Right renal cortex interstitium (tissue), 3 donors: Measurements from ENCODE around the gene EGFR. TPM values are rescaled to one million over a fixed set of nuclear protein-coding genes. Genes with fewer than 3 reads are reported as not detected.
"Not testable (repeated sequence)": the region's sequence is repeated elsewhere in the genome, so short reads cannot be mapped to it uniquely, and the experiment has no call there.

Experiments used
- DNase-seq, 3 donors: peaks; one replicate each; pipeline ENCODE4 v3.0.0-alpha.2; 2013; ENCODE audit warnings: low read depth in 3 of 3, low spot score in 2 of 3
- polyA plus RNA-seq, 3 donors: library from polyadenylated mRNA; unstranded; fragments of 120-200 nt; gene quantifications; one replicate each; pipeline ENCODE4 v1.2.1, GENCODE V29; 2013; ENCODE audit not compliant: insufficient read length in 3 of 3

Gene EGFR
- polyA plus RNA-seq, 3 donors = 30.9 to 32.3 (median 31.1) TPM

DNA sequence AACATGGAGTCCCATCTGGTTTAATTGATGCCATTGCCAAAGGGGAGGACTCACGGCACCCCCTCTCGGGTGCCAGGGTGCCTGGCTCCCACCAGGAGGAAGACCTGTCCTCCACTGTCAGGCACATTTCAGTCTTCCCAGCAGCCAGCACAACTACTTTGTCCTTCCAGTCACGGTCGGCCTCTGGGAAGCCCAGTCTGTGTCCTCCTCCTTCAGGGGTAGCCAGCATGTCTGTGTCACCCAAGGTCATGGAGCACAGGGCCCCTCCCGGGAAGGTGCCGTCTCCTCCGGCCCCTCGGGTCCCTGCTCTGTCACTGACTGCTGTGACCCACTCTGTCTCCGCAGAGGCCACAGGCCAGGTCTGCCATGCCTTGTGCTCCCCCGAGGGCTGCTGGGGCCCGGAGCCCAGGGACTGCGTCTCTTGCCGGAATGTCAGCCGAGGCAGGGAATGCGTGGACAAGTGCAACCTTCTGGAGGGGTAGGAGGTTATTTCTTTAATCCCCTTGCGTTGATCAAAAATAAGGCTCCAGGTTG lies 142.4 kb downstream of the EGFR start:
- DNase-seq = no peak

DNA sequence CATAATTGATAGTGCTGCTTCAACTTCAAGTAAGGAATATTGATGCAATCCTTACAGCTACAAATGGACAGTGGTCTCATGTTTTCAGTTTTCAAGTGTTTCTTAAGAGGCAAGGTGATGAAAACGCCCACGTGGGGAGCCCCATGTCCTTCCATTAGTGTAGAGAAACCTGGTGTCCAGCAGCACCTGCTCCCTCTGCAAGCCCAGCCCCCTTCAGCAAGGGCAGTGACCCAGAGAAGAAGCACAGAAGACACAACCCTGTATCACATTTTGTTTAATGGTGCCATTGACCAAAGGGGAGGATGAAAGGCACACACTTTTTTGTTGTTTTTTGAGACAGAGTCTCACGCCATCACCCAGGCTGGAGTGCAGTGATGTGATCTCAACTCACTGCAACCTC lies 143.7 kb downstream of the EGFR start:
- no peak for DNase-seq

DNA sequence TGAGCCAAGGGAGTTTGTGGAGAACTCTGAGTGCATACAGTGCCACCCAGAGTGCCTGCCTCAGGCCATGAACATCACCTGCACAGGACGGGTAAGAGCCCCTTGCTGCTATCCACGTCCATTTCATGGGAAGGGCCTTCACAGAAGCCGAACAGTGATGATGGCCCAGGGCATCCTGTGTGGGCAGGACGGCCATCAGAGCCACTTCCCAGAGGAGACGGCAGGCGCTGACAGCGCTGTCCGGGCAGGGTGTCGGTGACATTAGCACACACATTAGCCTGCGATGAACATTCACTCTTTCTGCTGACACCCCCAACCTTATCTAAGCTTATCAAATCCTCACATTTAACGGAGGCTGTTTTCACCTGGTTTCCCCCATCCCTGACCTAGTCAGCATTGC lies 144.9 kb downstream of the EGFR start:
- no peak for DNase-seq

DNA sequence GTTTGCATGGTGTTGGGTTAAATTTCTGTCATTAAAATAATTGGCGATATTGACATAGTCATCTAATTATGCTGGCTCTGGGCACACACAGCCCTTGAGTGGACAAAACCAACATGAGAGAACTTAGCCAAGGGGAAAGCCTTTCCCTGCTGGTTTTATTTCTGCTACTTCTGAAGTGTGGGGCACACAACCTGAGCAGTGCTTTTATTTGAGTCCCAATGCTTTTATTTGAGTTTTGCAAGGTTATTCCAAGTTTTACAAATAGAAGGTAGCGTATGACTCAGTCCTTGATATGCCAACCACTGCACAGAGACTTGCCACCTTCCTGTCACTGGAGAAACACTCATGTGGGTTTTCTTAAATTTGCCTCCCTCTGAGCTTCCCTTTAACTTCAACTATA lies 145.7 kb downstream of the EGFR start:
- no peak for DNase-seq

DNA sequence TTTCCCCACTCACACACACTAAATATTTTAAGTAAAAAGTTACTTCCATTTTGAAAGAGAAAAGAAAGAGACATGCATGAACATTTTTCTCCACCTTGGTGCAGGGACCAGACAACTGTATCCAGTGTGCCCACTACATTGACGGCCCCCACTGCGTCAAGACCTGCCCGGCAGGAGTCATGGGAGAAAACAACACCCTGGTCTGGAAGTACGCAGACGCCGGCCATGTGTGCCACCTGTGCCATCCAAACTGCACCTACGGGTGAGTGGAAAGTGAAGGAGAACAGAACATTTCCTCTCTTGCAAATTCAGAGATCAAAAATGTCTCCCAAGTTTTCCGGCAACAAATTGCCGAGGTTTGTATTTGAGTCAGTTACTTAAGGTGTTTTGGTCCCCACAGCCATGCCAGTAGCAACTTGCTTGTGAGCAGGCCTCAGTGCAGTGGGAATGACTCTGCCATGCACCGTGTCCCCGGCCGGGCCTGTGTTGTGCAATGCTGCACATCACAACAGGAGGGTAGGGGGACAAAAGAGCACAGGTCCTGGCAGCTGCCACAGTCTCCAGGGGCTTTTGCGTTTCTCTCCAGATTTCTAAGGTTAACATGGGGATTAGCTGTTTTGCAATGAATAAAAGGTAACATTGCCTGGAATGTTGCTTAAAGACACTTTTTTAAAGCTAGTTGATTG lies 146.5 kb downstream of the EGFR start:
- DNase-seq = no peak

DNA sequence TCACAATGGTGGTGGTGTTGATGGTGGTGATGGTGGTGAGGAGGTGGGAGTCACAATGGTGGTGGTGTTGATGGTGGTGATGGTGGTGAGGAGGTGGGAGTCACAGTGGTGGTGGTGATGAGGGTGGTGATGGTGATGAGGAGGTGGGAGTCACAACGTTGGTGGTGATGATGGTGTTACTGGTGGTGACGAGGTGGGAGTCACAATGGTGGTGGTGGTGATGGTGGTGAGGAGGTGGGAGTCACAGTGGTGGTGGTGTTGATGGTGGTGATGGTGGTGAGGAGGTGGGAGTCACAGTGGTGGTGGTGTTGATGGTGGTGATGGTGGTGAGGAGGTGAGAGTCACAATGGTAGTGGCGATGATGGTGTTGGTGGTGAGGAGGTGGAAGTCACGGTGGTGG lies 148.5 kb downstream of the EGFR start:
- DNase-seq = not testable (repeated sequence)

DNA sequence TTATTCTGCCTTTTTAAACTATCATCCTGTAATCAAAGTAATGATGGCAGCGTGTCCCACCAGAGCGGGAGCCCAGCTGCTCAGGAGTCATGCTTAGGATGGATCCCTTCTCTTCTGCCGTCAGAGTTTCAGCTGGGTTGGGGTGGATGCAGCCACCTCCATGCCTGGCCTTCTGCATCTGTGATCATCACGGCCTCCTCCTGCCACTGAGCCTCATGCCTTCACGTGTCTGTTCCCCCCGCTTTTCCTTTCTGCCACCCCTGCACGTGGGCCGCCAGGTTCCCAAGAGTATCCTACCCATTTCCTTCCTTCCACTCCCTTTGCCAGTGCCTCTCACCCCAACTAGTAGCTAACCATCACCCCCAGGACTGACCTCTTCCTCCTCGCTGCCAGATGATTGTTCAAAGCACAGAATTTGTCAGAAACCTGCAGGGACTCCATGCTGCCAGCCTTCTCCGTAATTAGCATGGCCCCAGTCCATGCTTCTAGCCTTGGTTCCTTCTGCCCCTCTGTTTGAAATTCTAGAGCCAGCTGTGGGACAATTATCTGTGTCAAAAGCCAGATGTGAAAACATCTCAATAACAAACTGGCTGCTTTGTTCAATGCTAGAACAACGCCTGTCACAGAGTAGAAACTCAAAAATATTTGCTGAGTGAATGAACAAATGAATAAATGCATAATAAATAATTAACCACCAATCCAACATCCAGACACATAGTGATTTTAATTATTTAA lies 151.7 kb downstream of the EGFR start:
- no peak for DNase-seq

DNA sequence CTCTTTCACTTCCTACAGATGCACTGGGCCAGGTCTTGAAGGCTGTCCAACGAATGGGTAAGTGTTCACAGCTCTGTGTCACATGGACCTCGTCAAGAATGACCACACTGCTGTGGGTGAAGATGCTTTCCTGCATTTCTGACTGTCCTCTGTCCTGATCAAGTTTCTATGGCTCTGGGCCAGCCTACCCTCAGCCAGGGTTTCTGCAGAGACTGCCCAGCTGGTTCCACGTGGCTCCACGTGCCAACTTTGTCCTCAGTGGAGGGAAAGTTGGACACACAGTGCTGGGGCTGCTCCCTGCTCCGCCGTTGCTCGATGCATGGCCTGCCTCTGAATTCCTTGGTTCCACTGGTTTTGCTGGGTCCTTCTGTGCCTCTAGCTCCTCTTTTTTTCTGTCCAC lies 152.3 kb downstream of the EGFR start:
- no peak for DNase-seq

DNA sequence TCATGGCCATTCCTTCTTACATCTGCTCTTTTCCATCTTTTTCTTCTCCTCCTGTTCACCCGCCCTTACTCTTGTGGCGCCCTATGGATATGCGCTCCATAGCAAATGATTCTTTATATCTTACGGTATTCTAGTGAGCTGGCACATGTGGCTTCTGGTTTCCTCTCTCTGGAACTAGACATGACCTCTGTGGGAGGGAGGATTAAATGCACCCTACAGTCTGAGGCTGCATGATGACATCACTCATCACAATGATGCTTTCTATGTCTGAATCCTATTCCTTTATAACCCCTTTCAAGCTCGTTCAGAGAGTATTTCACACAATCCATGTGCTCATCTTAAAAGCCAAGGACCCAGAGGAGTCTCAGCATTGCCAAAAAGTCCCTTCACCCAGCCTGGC lies 153.3 kb downstream of the EGFR start:
- no peak for DNase-seq

DNA sequence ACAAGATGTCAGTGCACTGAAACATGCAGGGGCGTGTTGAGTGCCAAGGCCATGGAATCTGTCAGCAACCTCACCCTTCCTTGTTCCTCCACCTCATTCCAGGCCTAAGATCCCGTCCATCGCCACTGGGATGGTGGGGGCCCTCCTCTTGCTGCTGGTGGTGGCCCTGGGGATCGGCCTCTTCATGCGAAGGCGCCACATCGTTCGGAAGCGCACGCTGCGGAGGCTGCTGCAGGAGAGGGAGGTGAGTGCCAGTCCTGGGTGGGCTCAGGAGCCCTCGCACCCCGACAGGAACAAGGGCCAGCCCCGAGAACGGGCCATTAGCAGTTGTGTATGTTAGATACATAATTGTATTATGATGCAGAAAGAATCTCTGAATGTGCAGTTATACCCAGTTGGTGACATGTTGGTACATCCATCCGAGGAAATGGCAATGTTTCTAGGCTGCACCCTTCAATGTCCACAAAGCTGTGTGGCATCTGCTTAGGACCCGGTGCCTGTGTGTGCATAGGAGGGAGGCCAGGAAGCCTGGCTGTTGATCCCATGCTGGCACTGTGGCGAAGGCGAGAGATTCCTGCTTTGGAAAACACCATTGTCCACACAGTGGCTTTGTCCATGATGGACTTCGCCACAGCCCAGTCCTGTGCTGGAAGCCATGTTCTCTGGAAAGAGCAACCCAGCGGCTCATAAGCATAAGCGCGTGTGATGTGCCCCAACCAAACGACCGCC lies 154.2 kb downstream of the EGFR start:
- DNase-seq = no peak

DNA sequence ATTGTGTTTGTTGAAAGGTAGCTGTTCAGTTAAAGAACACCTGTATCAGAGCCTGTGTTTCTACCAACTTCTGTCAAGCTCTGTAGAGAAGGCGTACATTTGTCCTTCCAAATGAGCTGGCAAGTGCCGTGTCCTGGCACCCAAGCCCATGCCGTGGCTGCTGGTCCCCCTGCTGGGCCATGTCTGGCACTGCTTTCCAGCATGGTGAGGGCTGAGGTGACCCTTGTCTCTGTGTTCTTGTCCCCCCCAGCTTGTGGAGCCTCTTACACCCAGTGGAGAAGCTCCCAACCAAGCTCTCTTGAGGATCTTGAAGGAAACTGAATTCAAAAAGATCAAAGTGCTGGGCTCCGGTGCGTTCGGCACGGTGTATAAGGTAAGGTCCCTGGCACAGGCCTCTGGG lies 154.9 kb downstream of the EGFR start:
- no peak for DNase-seq

DNA sequence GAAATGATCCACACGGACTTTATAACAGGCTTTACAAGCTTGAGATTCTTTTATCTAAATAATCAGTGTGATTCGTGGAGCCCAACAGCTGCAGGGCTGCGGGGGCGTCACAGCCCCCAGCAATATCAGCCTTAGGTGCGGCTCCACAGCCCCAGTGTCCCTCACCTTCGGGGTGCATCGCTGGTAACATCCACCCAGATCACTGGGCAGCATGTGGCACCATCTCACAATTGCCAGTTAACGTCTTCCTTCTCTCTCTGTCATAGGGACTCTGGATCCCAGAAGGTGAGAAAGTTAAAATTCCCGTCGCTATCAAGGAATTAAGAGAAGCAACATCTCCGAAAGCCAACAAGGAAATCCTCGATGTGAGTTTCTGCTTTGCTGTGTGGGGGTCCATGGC lies 155.6 kb downstream of the EGFR start:
- DNase-seq = no peak

DNA sequence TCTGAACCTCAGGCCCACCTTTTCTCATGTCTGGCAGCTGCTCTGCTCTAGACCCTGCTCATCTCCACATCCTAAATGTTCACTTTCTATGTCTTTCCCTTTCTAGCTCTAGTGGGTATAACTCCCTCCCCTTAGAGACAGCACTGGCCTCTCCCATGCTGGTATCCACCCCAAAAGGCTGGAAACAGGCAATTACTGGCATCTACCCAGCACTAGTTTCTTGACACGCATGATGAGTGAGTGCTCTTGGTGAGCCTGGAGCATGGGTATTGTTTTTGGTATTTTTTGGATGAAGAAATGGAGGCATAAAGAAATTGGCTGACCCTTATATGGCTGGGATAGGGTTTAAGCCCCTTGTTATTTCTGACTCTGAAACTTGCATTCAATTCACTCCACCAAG lies 156.0 kb downstream of the EGFR start:
- no peak for DNase-seq

DNA sequence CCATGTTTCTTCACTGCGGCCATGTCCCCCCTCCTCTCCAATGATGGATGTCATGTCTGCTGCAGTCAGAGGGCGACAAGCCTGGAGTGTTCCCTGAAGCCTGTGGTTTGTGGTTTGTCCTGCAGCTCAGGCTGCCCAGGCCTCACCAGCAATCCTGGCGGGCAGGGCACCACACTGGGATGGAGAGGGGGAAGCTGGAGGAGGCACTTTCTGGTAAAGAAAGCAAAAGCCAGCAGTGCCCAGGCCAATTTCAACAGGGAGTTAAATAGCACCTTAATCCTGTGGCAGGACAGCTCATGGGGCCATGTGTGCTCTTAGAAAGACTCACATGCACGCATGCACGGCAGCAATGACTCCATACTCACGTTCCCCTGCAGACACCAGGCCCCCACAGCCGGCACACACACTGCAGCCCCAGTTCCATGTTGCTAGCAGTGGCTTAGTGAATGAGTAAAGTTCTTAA lies 158.3 kb downstream of the EGFR start:
- no peak for DNase-seq

DNA sequence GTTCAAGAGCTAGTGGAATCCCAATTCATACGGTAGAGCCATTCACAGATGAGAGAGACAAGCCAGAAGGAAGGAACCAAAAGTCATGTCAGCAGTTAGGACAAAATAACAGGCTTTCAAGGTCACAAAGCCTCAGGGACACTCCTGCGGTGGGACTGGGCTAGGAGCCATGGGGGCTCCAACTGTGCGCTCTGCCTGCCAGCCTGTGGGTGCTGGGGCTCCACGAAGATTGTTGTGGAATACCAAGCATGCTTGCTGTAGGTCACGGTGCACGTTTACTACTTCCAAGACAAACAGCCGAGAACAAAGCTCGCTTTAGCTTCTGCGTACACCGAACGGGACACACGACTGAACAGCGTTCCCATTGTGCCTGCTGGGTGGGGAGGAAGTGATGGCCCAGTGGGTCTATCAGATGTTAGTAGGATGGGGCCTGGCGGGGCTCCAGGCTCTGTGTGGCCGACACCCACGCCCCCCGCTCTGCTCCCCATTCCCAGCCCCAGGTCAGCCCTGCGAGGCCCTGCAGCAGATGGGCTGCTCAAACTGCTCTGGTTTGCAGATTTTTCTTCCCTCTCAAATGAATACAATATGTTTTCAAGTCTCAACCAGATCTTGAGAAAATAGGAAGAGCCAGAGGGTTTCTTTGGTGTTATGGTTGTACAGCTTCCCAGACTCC lies 158.9 kb downstream of the EGFR start:
- no peak for DNase-seq

DNA sequence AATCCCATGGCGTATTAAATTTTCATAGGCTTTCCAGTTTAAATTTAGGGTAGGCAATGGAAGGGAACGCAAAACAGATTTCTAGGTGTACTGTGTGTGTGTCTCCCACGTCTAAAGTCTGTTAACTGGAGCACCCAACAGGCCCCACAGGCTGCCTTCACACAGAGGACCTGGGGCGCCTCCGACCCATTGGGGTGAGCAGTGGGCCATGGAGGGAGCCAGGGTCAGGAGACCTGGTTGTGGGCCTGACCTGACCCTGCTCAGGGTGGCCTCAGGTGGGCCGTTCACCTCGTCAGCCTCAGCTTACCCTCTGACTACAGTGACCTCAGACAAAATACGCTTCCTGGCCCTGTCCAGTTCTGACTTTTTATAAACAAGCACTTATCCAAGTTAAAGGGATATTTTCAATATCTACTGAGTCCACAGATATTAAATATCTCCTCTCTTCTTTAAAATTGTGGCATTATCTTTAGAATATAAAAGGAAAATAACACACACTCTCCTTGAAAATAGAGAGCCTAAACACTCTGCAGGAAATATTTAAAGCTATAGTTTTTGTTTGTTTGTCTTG lies 159.6 kb downstream of the EGFR start:
- no peak for DNase-seq

DNA sequence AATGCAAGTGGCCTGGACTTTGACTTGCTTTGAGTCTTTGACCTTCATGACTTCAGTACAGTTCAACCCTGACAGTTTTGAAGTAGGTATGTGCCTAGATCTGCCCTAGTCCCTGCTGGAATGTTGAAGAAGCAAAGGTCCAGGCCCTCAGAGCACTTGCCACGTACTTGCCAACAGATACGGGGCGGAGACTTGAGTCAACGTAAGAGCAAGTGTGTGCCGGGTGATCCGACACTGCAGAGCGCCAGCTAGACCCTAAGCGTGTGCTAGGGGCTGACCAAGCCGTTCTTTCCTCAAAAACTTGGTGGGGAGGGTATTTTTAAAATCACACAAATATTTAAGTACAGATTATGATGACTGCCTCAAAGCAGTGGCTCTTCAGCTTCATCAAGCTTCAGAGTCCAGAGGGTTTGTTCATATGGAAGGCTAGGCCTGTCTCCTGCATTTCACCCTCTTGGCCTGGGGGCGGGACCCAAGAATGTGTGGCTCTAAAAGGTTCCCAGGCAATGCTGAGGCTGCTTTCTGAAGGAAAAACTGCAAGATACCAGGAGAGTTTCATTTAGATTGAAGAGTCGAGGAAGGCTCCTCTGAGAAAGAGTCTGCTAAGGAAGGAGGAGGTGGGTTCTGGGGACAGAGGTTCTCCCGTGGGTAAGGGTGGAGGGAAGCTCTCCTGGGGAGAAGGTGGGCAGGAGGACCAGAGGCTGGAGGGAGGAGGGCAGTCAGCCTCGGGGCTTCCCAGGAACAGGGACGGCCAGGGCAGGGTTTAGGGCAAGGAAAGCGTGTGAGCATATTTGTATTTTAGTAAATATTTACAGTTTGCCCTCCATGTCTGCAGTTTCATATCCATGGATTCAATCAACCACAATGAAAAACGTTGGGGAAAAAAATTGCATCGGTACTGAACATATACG lies 160.3 kb downstream of the EGFR start:
- no peak for DNase-seq

DNA sequence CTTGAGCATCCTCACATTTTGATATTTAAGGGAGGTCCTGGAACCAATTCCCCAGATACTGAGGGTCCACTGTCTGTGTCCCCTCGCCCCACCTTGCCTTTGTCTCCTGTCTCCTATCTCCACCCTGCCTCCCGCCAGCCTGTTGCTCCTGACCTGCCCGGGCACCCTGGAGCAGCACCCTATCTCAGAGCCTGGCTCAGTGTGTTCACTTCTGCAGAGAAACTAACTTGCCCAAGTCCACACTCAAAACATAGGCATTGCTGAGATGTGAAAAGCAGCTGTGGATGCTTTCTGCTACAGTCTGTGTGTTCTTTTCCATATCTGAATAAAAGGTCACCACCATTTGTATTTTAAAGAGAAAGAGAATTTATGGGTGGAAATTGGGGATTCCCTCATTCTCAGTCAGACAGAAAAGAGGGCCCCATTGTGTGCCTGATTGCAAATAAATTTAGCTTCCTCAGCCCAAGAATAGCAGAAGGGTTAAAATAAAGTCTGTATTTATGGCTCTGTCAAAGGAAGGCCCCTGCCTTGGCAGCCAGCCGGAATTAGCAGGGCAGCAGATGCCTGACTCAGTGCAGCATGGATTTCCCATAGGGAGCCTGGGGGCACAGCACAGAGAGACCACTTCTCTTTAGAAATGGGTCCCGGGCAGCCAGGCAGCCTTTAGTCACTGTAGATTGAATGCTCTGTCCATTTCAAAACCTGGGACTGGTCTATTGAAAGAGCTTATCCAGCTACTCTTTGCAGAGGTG lies 161.3 kb downstream of the EGFR start:
- no peak for DNase-seq
